Urinary bladder (tissue), 4 donors: Measurements from ENCODE around the gene TAF1C. TPM values are rescaled to one million over a fixed set of nuclear protein-coding genes. Genes with fewer than 3 reads are reported as not detected.

ENCODE experiments used
- DNase-seq: peaks from one replicate; pipeline ENCODE4 v3.0.0-alpha.2; 2015; ENCODE audit errors: extremely low spot score
- H3K27ac ChIP-seq: one replicate; pipeline ENCODE4 v1.5.1; 2013; ENCODE audit warnings: low read depth, mild to moderate bottlenecking, moderate library complexity
- H3K36me3 ChIP-seq: one replicate; pipeline ENCODE4 v1.6.1; 2013; ENCODE audit warnings: mild to moderate bottlenecking, moderate library complexity; ENCODE audit not compliant: insufficient read depth
- H3K4me1 ChIP-seq: one replicate; pipeline ENCODE4 v1.6.1; 2013; ENCODE audit warnings: mild to moderate bottlenecking, moderate library complexity; ENCODE audit not compliant: insufficient read depth
- H3K4me3 ChIP-seq: one replicate; pipeline ENCODE4 v1.5.1; 2013; ENCODE audit warnings: low read depth, low read length
- whole genome bisulfite sequencing: extraction: QIAGEN DNeasy Blood & Tissue Kit; methylation state at CpG from one replicate; pipeline ENCODE4 v1.1.7; 2013; 5-methylcytosine and 5-hydroxymethylcytosine counted together
- polyA plus RNA-seq: library from polyadenylated mRNA; stranded (reverse); fragments of 200-250 nt; gene quantifications from one replicate; pipeline ENCODE4 v1.2.3, GENCODE V29; 2013
- total RNA-seq: library from RNA; depleted of rRNA; stranded (reverse); fragments of >200 nt; gene quantifications from one replicate; pipeline ENCODE4 v1.2.3, GENCODE V29; 2014
- donor health status: healthy with polysubstance abuse.
- donor health status: healthy.

TAF1C gene
- total RNA-seq (24.4 TPM), polyA plus RNA-seq (39.3 TPM)

- Histone ChIP-seq H3K4me1 (no peaks in the 10 kb centered on the region), H3K36me3 (peaks cover 4% of the 10 kb centered on the region), H3K27ac (peak within 1 kb of the TSS; percentile 19), H3K4me3 (peak within 1 kb of the TSS; percentile 67)
- peak; percentile 69 for DNase-seq
- whole genome bisulfite sequencing, result 2% methylated on average over 55 of the region's 55 CpGs
These were observed at the start of gene TAF1C for GRCh38 chr16:84186685-84187437. Gene TAF1C (minus strand): TSS chr16:84187057. CDS start chr16:84184988, 2,069 bp downstream.

- no peak overlapping the region for H3K4me3 ChIP-seq
- whole genome bisulfite sequencing, result 35% methylated on average over 21 of the region's 21 CpGs
- no peaks in the 10 kb centered on the region for H3K36me3 ChIP-seq
- H3K4me1 ChIP-seq, result no peaks in the 10 kb centered on the region
- no peak for DNase-seq
- no peak overlapping the region for H3K27ac ChIP-seq
These were observed 47.7 kb upstream of the TAF1C start for GRCh38 chr16:84234321-84235241.

GRCh38 chr16:84233748-84234147 lies 46.9 kb upstream of the TAF1C start:
- 91% methylated on average over 9 of the region's 9 CpGs for WGBS
- Histone ChIP-seq H3K27ac (no peak overlapping the region), H3K36me3 (no peaks in the 10 kb centered on the region), H3K4me3 (no peak overlapping the region), H3K4me1 (no peaks in the 10 kb centered on the region)
- no peak for DNase-seq

- 96% methylated on average over 5 of the region's 5 CpGs for WGBS
- Histone ChIP-seq H3K4me1 (no peaks in the 10 kb centered on the region), H3K36me3 (no peaks in the 10 kb centered on the region), H3K27ac (no peak overlapping the region), H3K4me3 (no peak overlapping the region)
- DNase-seq, result no peak
These were observed 46.1 kb upstream of the TAF1C start for GRCh38 chr16:84232969-84233368.

GRCh38 chr16:84232060-84232459 lies 45.2 kb upstream of the TAF1C start:
- H3K36me3 ChIP-seq, result no peaks in the 10 kb centered on the region
- DNase-seq, result no peak
- H3K4me3 ChIP-seq, result no peak overlapping the region
- H3K4me1 ChIP-seq, result no peaks in the 10 kb centered on the region
- 94% methylated on average over 5 of the region's 5 CpGs for WGBS
- no peak overlapping the region for H3K27ac ChIP-seq

GRCh38 chr16:84229471-84229870 lies 42.6 kb upstream of the TAF1C start:
- WGBS, result 91% methylated on average over 11 of the region's 11 CpGs
- Histone ChIP-seq H3K4me3 (no peak overlapping the region), H3K36me3 (no peaks in the 10 kb centered on the region), H3K27ac (no peak overlapping the region), H3K4me1 (no peaks in the 10 kb centered on the region)
- DNase-seq, result no peak

GRCh38 chr16:84228256-84228838 lies 41.5 kb upstream of the TAF1C start:
- 32% methylated on average over 18 of the region's 18 CpGs for WGBS
- Histone ChIP-seq H3K4me1 (no peaks in the 10 kb centered on the region), H3K4me3 (no peak overlapping the region), H3K36me3 (no peaks in the 10 kb centered on the region), H3K27ac (peak overlapping the region; percentile 38)
- DNase-seq, result no peak

GRCh38 chr16:84227548-84227947 lies 40.7 kb upstream of the TAF1C start:
- H3K27ac ChIP-seq, result no peak overlapping the region
- H3K4me3 ChIP-seq, result no peak overlapping the region
- no peak for DNase-seq
- 92% methylated on average over 6 of the region's 6 CpGs for WGBS
- H3K4me1 ChIP-seq, result no peaks in the 10 kb centered on the region
- no peaks in the 10 kb centered on the region for H3K36me3 ChIP-seq

- Histone ChIP-seq H3K4me3 (no peak overlapping the region), H3K36me3 (no peaks in the 10 kb centered on the region), H3K27ac (no peak overlapping the region), H3K4me1 (no peaks in the 10 kb centered on the region)
- no peak for DNase-seq
- 87% methylated on average over 8 of the region's 8 CpGs for WGBS
These were observed 39.2 kb upstream of the TAF1C start for GRCh38 chr16:84226026-84226425.

- H3K36me3 ChIP-seq, result no peaks in the 10 kb centered on the region
- 89% methylated on average over 7 of the region's 7 CpGs for WGBS
- no peak overlapping the region for H3K27ac ChIP-seq
- no peak overlapping the region for H3K4me3 ChIP-seq
- no peaks in the 10 kb centered on the region for H3K4me1 ChIP-seq
- no peak for DNase-seq
These were observed 38.7 kb upstream of the TAF1C start for GRCh38 chr16:84225571-84225970.

GRCh38 chr16:84225126-84225525 lies 38.3 kb upstream of the TAF1C start:
- no peak overlapping the region for H3K4me3 ChIP-seq
- no peak overlapping the region for H3K27ac ChIP-seq
- WGBS, result 94% methylated on average over 3 of the region's 3 CpGs
- no peaks in the 10 kb centered on the region for H3K4me1 ChIP-seq
- no peak for DNase-seq
- H3K36me3 ChIP-seq, result no peaks in the 10 kb centered on the region

GRCh38 chr16:84224554-84224953 lies 37.7 kb upstream of the TAF1C start:
- Histone ChIP-seq H3K36me3 (no peaks in the 10 kb centered on the region), H3K4me1 (no peaks in the 10 kb centered on the region), H3K4me3 (no peak overlapping the region), H3K27ac (no peak overlapping the region)
- DNase-seq, result no peak
- WGBS, result 89% methylated on average over 3 of the region's 3 CpGs

- Histone ChIP-seq H3K36me3 (no peaks in the 10 kb centered on the region), H3K4me3 (no peak overlapping the region), H3K27ac (no peak overlapping the region), H3K4me1 (no peaks in the 10 kb centered on the region)
- WGBS, result 90% methylated on average over 4 of the region's 4 CpGs
- DNase-seq, result no peak
These were observed 36.6 kb upstream of the TAF1C start for GRCh38 chr16:84223456-84223855.
